Measurements from ENCODE around the gene CKMT2.

DNA sequence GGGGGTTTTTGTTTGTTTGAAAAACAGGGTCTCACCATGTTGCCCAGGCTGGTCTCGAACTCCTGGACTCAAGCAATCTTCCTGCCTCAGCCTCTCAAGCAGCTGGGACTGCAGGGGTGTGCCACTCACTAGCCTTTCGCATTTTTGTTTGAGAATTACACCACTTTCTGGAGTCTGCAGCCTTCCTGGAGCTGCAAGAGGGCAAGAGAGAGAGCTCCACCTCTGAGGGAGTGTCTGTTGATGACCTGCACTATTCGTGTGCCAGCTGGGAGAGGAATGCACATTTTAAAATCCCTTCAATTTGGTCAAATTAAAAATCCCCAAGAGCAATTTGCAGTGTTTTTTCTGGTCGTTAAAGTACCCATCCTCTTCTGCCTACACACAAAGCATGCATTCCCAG is 5.0 kb upstream of the CKMT2 start:
- TF ChIP-seq CTCF (IDR thresholded peaks at IDR 0.05; ENCODE audit: extremely low read depth in 1 of 2, insufficient read depth in 1 of 2, low read depth in 1 of 2, low read length in 2 of 2) (no peak), EZH2 (IDR thresholded peaks at IDR 0.05; ENCODE audit: borderline replicate concordance, low read depth, low read length, severe bottlenecking) (no peak), POLR2A (IDR thresholded peaks at IDR 0.05; ENCODE audit: low read depth, low read length) (no peak), POLR2AphosphoS5 (IDR thresholded peaks at IDR 0.05; ENCODE audit: insufficient read depth, low read depth, low read length) (no peak), FOS (IDR thresholded peaks at IDR 0.05; ENCODE audit: borderline replicate concordance, insufficient read depth, low read length) (no peak), MYC (IDR thresholded peaks at IDR 0.05; ENCODE audit: low read depth, low read length) (no peak), GATA2 (IDR thresholded peaks at IDR 0.05; ENCODE audit: insufficient read depth, insufficient read length, low read depth, low read length) (no peak), JUN (IDR thresholded peaks at IDR 0.05; ENCODE audit: borderline replicate concordance, insufficient read depth, insufficient read length, low read depth) (no peak)
- TF ChIP-seq, protein P1, sequence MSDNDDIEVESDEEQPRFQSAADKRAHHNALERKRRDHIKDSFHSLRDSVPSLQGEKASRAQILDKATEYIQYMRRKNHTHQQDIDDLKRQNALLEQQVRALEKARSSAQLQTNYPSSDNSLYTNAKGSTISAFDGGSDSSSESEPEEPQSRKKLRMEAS (IDR thresholded peaks at IDR 0.05; ENCODE audit: insufficient read depth, insufficient read length) = no peak
